GM19099 (cell line): ENCODE measurements around the gene KCTD14.

Experiments used
- POLR2A ChIP-seq: IDR thresholded peaks from 3 replicates; pipeline ENCODE4 v1.6.1; 2011; ENCODE audit warnings: low read depth; ENCODE audit not compliant: insufficient read length; ENCODE audit errors: extremely low read depth

Gene KCTD14

GRCh38 chr11:78050964-78051831, 28.1 kb upstream of the KCTD14 start:
- TF ChIP-seq POLR2A: no peak

- no peak for TF ChIP-seq POLR2A
These were observed 26.3 kb upstream of the KCTD14 start for GRCh38 chr11:78049348-78049747.

GRCh38 chr11:78048561-78048960, 25.5 kb upstream of the KCTD14 start:
- no peak for TF ChIP-seq POLR2A

GRCh38 chr11:78046486-78046854, 23.4 kb upstream of the KCTD14 start:
- no peak for TF ChIP-seq POLR2A

- TF ChIP-seq POLR2A: no peak
These were observed 22.9 kb upstream of the KCTD14 start for GRCh38 chr11:78045851-78046485.

GRCh38 chr11:78044706-78045105, 21.6 kb upstream of the KCTD14 start:
- no peak for TF ChIP-seq POLR2A

GRCh38 chr11:78041843-78042440, 18.9 kb upstream of the KCTD14 start:
- no peak for TF ChIP-seq POLR2A

GRCh38 chr11:78040691-78041379, 17.8 kb upstream of the KCTD14 start:
- no peak for TF ChIP-seq POLR2A

- no peak for TF ChIP-seq POLR2A
These were observed 17.0 kb upstream of the KCTD14 start for GRCh38 chr11:78039919-78040671.

- no peak for TF ChIP-seq POLR2A
These were observed 16.4 kb upstream of the KCTD14 start for GRCh38 chr11:78039391-78039918.

- no peak for TF ChIP-seq POLR2A
These were observed 15.7 kb upstream of the KCTD14 start for GRCh38 chr11:78038697-78039313.

- TF ChIP-seq POLR2A: no peak
These were observed 14.9 kb upstream of the KCTD14 start for GRCh38 chr11:78037825-78038620.

- TF ChIP-seq POLR2A: no peak
These were observed 14.0 kb upstream of the KCTD14 start for GRCh38 chr11:78037056-78037455.
